ENCODE data around the gene LDLRAD2. TPM values are rescaled to one million over a fixed set of nuclear protein-coding genes. Genes with fewer than 3 reads are reported as not detected.

The LDLRAD2 gene
- total RNA-seq, 1 donor from 2014 or later, result 0.14 TPM

DNA sequence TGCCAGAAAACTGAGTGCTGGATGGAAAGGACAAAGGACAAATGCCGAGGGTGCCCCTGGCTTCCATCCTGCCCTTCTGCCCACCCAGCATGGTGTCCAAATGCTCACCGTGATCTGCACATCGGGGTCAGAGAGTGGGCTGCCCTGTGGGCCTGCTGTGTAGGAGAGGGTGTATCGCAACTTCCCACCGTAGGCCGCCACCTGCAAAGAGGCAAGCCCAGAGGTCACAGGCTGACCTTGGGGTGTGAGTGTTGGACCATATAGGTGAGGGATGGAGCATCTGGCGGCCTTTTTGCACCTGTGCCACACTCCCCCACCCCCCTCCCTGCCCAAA is 53.5 kb downstream of the LDLRAD2 start:
- FAIRE-seq, result no peak
- H3K4me3 Mint-ChIP-seq (ENCODE audit: unreplicated experiment), result no peak overlapping the region
- Histone ChIP-seq H3K4me1 (ENCODE audit: insufficient read depth, low read length) (peaks cover 20% of the 10 kb centered on the region), H3K4me2 (ENCODE audit: low read length) (no peak overlapping the region), H3K9ac (ENCODE audit: low read length) (no peak overlapping the region), H3K79me2 (ENCODE audit: insufficient read depth, low read length) (no peaks in the 10 kb centered on the region), H3K27ac (ENCODE audit: low read depth, low read length) (no peak overlapping the region), H3K9me3 (ENCODE audit: insufficient read depth, low read depth, low read length) (no peaks in the 10 kb centered on the region), H2AFZ (ENCODE audit: low read depth, low read length) (no peak overlapping the region), H3K27me3 (ENCODE audit: insufficient read depth, low read length) (no peaks in the 10 kb centered on the region), H4K20me1 (ENCODE audit: insufficient read depth, low read length) (peaks cover 56% of the 10 kb centered on the region), H3K4me3 (ENCODE audit: insufficient read depth, low read depth, low read length) (no peak overlapping the region), H3K36me3 (ENCODE audit: insufficient read depth, low read length) (peaks cover 13% of the 10 kb centered on the region)
- TF ChIP-seq EZH2 (IDR thresholded peaks at IDR 0.05; ENCODE audit: insufficient read depth, low read length), result no peak
- TF ChIP-seq, protein P1, sequence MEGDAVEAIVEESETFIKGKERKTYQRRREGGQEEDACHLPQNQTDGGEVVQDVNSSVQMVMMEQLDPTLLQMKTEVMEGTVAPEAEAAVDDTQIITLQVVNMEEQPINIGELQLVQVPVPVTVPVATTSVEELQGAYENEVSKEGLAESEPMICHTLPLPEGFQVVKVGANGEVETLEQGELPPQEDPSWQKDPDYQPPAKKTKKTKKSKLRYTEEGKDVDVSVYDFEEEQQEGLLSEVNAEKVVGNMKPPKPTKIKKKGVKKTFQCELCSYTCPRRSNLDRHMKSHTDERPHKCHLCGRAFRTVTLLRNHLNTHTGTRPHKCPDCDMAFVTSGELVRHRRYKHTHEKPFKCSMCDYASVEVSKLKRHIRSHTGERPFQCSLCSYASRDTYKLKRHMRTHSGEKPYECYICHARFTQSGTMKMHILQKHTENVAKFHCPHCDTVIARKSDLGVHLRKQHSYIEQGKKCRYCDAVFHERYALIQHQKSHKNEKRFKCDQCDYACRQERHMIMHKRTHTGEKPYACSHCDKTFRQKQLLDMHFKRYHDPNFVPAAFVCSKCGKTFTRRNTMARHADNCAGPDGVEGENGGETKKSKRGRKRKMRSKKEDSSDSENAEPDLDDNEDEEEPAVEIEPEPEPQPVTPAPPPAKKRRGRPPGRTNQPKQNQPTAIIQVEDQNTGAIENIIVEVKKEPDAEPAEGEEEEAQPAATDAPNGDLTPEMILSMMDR (IDR thresholded peaks at IDR 0.05; ENCODE audit: insufficient read depth, low read depth, low read length), result no peak
- H3K27me3 Mint-ChIP-seq (ENCODE audit: low read depth, unreplicated experiment), result no peaks in the 10 kb centered on the region
- H3K36me3 Mint-ChIP-seq (ENCODE audit: low read depth, unreplicated experiment), result peaks cover 29% of the 10 kb centered on the region
- H3K4me1 Mint-ChIP-seq (ENCODE audit: low read depth, unreplicated experiment), result no peaks in the 10 kb centered on the region
- no peak for DNase-seq (ENCODE audit: low read depth)
- no peak overlapping the region for H3K27ac Mint-ChIP-seq (ENCODE audit: unreplicated experiment)
- H3K9me3 Mint-ChIP-seq (ENCODE audit: unreplicated experiment), result no peaks in the 10 kb centered on the region

DNA sequence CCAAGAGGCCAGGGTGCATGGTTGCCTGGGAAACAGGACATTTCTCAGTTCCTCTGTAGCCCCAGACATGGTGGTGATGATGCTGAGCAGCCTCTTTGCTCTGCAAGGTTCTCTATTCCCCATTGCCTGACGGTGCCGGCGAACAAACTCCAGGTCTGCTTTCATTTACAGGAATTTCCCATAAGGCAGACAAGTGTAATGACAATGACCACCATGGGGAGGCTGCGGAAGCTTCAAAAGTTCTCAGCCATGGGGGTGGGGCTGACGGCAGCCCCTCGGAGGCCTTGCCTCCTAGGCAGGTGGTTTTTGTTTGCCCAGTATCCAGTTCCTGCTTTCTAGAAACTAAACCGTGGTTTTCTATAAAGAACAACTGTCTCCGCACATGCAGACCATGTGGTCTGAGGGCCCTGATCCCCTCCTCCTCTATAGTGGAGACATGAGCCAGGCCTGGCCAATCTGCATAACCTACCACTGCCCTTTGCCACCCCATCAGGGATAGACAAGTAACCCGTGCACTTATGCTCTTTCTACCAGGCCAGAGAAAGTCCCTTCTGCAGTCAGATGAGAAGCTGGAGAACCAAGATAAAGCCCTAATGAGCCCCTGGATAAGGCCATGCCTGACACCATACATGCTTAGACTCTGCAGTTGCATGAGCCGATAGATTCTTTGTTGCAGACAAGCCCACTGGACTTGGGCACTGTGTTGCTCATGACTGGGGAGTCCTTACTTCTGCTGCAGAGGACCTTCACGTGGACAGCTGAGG is 54.1 kb downstream of the LDLRAD2 start:
- no peak overlapping the region for H3K4me3 Mint-ChIP-seq (ENCODE audit: unreplicated experiment)
- H3K36me3 ChIP-seq (ENCODE audit: insufficient read depth, low read length), result peaks cover 10% of the 10 kb centered on the region
- no peaks in the 10 kb centered on the region for H3K4me1 Mint-ChIP-seq (ENCODE audit: low read depth, unreplicated experiment)
- FAIRE-seq, result no peak
- no peak overlapping the region for H3K9ac ChIP-seq (ENCODE audit: low read length)
- no peaks in the 10 kb centered on the region for H3K27me3 Mint-ChIP-seq (ENCODE audit: low read depth, unreplicated experiment)
- no peak overlapping the region for H3K4me3 ChIP-seq (ENCODE audit: insufficient read depth, low read depth, low read length)
- H3K9me3 ChIP-seq (ENCODE audit: insufficient read depth, low read depth, low read length), result no peaks in the 10 kb centered on the region
- H3K4me2 ChIP-seq (ENCODE audit: low read length), result no peak overlapping the region
- peaks cover 54% of the 10 kb centered on the region for H4K20me1 ChIP-seq (ENCODE audit: insufficient read depth, low read length)
- H3K9me3 Mint-ChIP-seq (ENCODE audit: unreplicated experiment), result no peaks in the 10 kb centered on the region
- TF ChIP-seq EZH2 (IDR thresholded peaks at IDR 0.05; ENCODE audit: insufficient read depth, low read length), result no peak
- TF ChIP-seq, protein P1 (IDR thresholded peaks at IDR 0.05; ENCODE audit: insufficient read depth, low read depth, low read length), result no peak
- peaks cover 23% of the 10 kb centered on the region for H3K36me3 Mint-ChIP-seq (ENCODE audit: low read depth, unreplicated experiment)
- peaks cover 20% of the 10 kb centered on the region for H3K4me1 ChIP-seq (ENCODE audit: insufficient read depth, low read length)
- no peak overlapping the region for H3K27ac ChIP-seq (ENCODE audit: low read depth, low read length)
- H3K27me3 ChIP-seq (ENCODE audit: insufficient read depth, low read length), result no peaks in the 10 kb centered on the region
- no peaks in the 10 kb centered on the region for H3K79me2 ChIP-seq (ENCODE audit: insufficient read depth, low read length)
- no peak overlapping the region for H2AFZ ChIP-seq (ENCODE audit: low read depth, low read length)
- no peak for DNase-seq (ENCODE audit: low read depth)
- no peak overlapping the region for H3K27ac Mint-ChIP-seq (ENCODE audit: unreplicated experiment)

DNA sequence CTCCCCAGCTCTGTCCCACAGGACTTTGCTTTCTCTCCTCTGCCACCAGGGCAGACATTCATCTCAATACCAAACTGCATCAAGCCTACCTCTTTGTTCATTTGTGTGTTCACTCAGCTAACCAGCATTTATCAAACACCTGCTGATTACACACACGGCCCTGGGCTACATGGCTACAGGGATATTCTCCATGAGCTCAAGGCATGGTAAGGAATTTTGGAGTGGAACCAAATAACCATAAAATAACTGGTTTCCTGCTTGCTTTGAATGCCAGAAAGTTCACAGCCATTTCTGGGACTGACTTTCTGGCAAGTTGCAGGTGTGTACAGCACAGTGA is 54.6 kb downstream of the LDLRAD2 start:
- no peak overlapping the region for H3K27ac ChIP-seq (ENCODE audit: low read depth, low read length)
- H3K4me1 ChIP-seq (ENCODE audit: insufficient read depth, low read length), result peaks cover 19% of the 10 kb centered on the region
- FAIRE-seq (no peak), DNase-seq (ENCODE audit: low read depth) (no peak)
- Mint-ChIP-seq H3K9me3 (ENCODE audit: unreplicated experiment) (no peaks in the 10 kb centered on the region), H3K4me3 (ENCODE audit: unreplicated experiment) (no peak overlapping the region), H3K27ac (ENCODE audit: unreplicated experiment) (no peak overlapping the region), H3K4me1 (ENCODE audit: low read depth, unreplicated experiment) (peaks cover 1% of the 10 kb centered on the region), H3K27me3 (ENCODE audit: low read depth, unreplicated experiment) (no peaks in the 10 kb centered on the region), H3K36me3 (ENCODE audit: low read depth, unreplicated experiment) (peaks cover 24% of the 10 kb centered on the region)
- H3K36me3 ChIP-seq (ENCODE audit: insufficient read depth, low read length), result peaks cover 8% of the 10 kb centered on the region
- H3K9ac ChIP-seq (ENCODE audit: low read length), result no peak overlapping the region
- H2AFZ ChIP-seq (ENCODE audit: low read depth, low read length), result no peak overlapping the region
- no peaks in the 10 kb centered on the region for H3K79me2 ChIP-seq (ENCODE audit: insufficient read depth, low read length)
- H3K9me3 ChIP-seq (ENCODE audit: insufficient read depth, low read depth, low read length), result no peaks in the 10 kb centered on the region
- TF ChIP-seq, protein P1 (IDR thresholded peaks at IDR 0.05; ENCODE audit: insufficient read depth, low read depth, low read length), result no peak
- no peak for TF ChIP-seq EZH2 (IDR thresholded peaks at IDR 0.05; ENCODE audit: insufficient read depth, low read length)
- no peaks in the 10 kb centered on the region for H3K27me3 ChIP-seq (ENCODE audit: insufficient read depth, low read length)
- H4K20me1 ChIP-seq (ENCODE audit: insufficient read depth, low read length), result peaks cover 52% of the 10 kb centered on the region
- H3K4me3 ChIP-seq (ENCODE audit: insufficient read depth, low read depth, low read length), result no peak overlapping the region
- H3K4me2 ChIP-seq (ENCODE audit: low read length), result no peak overlapping the region
